ENCODE measurements around the gene RIOK1. TPM values are rescaled to one million over a fixed set of nuclear protein-coding genes. Genes with fewer than 3 reads are reported as not detected.

Gene RIOK1
- total and polyA plus RNA-seq, 2 of the 13 experiments (the other 11 are each of a cell fraction or from before 2014, with no cell fraction given), result 9.4 to 37.8 TPM

DNA sequence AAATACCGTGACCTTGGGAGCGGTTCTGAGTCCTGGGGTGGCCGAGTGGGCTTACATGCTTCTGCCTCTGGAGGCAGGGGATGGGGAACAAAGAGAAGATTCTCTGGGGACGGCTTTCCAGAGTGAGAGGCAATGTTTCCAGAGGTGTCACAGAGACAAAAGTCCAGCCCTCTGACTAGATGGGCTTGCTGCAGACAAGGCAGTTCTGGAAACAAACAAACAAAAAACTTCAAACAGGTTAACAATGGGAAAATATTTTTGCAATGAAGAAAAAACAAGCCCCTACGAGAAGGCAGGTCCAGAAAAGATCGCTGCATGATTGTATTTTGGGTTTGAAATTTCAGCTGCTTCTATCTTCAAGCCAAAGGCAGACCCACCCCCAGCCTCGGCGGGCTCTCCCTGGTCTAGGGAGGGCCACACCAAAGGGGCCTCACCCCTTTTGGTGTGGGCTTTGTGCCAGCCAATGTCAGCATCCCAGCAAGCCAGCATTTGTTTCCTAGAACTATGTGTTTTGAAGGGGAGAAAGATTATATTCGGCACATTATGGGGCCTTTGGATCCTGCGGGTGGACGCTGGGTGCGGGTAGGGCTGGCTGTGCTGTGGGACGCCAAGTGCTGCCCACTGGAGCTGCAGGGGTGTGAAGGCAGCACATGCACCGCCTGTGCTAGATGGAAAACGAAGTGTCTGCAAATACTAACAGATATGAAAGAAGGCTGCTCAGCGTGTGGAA, 42.9 kb downstream of the RIOK1 start (continued):
- TF ChIP-seq ZNF276 (CRISPR knock-in tag; IDR thresholded peaks at IDR 0.05; ENCODE audit: low read depth) (0 out of 2 replicates have a peak, but pooled peaks have one; percentile 24), CAMTA2 (CRISPR knock-in tag; IDR thresholded peaks at IDR 0.05; ENCODE audit: borderline replicate concordance) (0 out of 2 replicates have a peak, but pooled peaks have one; percentile 31), ZFP41 (CRISPR knock-in tag; IDR thresholded peaks at IDR 0.05; ENCODE audit: borderline replicate concordance) (0 out of 2 replicates have a peak, but pooled peaks have one; percentile 65), HMG20A (CRISPR knock-in tag; IDR thresholded peaks at IDR 0.05; ENCODE audit: borderline replicate concordance) (no peak), ZFX (CRISPR knock-in tag; IDR thresholded peaks at IDR 0.05; ENCODE audit: low read depth) (no peak), TEF (CRISPR knock-in tag; IDR thresholded peaks at IDR 0.05) (no peak), ZNF772 (CRISPR knock-in tag; IDR thresholded peaks at IDR 0.05) (no peak), ZNF569 (CRISPR knock-in tag; IDR thresholded peaks at IDR 0.05; ENCODE audit: borderline replicate concordance) (0 out of 2 replicates have a peak, but pooled peaks have one; percentile 86), ZNF225 (CRISPR knock-in tag; IDR thresholded peaks at IDR 0.05) (peak; percentile 60; the same call in 1 of the 2 replicates), ZEB1 (IDR thresholded peaks at IDR 0.05; ENCODE audit: insufficient replicate concordance, low read depth) (no peak), SRF (IDR thresholded peaks at IDR 0.05; ENCODE audit: low read depth, low read length) (no peak), RNF2 (conservative IDR thresholded peaks at IDR 0.05; ENCODE audit: low read depth) (peak; percentile 54; the same call in 1 of the 2 replicates), SMYD3 (CRISPR knock-in tag; IDR thresholded peaks at IDR 0.05) (peak; percentile 5; the same call in 1 of the 2 replicates), NONO (IDR thresholded peaks at IDR 0.05) (no peak), NONO (CRISPR knock-in tag; conservative IDR thresholded peaks at IDR 0.05) (0 out of 2 replicates have a peak, but pooled peaks have one; percentile 52), ZNF644 (CRISPR knock-in tag; IDR thresholded peaks at IDR 0.05; ENCODE audit: low read depth) (0 out of 2 replicates have a peak, but pooled peaks have one; percentile 0), ZNF557 (CRISPR knock-in tag; IDR thresholded peaks at IDR 0.05) (0 out of 2 replicates have a peak, but pooled peaks have one; percentile 43), ZNF510 (CRISPR knock-in tag; IDR thresholded peaks at IDR 0.05; ENCODE audit: low read depth) (no peak)
- TF ChIP-seq, protein P1, sequence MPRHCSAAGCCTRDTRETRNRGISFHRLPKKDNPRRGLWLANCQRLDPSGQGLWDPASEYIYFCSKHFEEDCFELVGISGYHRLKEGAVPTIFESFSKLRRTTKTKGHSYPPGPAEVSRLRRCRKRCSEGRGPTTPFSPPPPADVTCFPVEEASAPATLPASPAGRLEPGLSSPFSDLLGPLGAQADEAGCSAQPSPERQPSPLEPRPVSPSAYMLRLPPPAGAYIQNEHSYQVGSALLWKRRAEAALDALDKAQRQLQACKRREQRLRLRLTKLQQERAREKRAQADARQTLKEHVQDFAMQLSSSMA (CRISPR knock-in tag; IDR thresholded peaks at IDR 0.05), result no peak
- TF ChIP-seq, protein P2, sequence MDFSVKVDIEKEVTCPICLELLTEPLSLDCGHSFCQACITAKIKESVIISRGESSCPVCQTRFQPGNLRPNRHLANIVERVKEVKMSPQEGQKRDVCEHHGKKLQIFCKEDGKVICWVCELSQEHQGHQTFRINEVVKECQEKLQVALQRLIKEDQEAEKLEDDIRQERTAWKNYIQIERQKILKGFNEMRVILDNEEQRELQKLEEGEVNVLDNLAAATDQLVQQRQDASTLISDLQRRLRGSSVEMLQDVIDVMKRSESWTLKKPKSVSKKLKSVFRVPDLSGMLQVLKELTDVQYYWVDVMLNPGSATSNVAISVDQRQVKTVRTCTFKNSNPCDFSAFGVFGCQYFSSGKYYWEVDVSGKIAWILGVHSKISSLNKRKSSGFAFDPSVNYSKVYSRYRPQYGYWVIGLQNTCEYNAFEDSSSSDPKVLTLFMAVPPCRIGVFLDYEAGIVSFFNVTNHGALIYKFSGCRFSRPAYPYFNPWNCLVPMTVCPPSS (IDR thresholded peaks at IDR 0.05), result no peak
- TF ChIP-seq, protein P3, sequence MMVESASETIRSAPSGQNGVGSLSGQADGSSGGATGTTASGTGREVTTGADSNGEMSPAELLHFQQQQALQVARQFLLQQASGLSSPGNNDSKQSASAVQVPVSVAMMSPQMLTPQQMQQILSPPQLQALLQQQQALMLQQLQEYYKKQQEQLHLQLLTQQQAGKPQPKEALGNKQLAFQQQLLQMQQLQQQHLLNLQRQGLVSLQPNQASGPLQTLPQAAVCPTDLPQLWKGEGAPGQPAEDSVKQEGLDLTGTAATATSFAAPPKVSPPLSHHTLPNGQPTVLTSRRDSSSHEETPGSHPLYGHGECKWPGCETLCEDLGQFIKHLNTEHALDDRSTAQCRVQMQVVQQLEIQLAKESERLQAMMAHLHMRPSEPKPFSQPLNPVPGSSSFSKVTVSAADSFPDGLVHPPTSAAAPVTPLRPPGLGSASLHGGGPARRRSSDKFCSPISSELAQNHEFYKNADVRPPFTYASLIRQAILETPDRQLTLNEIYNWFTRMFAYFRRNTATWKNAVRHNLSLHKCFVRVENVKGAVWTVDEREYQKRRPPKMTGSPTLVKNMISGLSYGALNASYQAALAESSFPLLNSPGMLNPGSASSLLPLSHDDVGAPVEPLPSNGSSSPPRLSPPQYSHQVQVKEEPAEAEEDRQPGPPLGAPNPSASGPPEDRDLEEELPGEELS (CRISPR knock-in tag; IDR thresholded peaks at IDR 0.05), result peak; percentile 46
- TF ChIP-seq, protein P4, sequence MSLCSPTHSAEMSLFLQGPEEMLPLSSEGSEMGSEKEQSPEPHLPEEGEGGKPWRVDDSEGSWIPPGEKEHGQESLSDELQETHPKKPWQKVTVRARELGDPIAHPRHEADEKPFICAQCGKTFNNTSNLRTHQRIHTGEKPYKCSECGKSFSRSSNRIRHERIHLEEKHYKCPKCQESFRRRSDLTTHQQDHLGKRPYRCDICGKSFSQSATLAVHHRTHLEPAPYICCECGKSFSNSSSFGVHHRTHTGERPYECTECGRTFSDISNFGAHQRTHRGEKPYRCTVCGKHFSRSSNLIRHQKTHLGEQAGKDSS (CRISPR knock-in tag; IDR thresholded peaks at IDR 0.05; ENCODE audit: borderline replicate concordance, low read depth), result no peak

Measured in HepG2 (cell line).